ENCODE results near the gene AKAP8L.

The AKAP8L gene

DNA sequence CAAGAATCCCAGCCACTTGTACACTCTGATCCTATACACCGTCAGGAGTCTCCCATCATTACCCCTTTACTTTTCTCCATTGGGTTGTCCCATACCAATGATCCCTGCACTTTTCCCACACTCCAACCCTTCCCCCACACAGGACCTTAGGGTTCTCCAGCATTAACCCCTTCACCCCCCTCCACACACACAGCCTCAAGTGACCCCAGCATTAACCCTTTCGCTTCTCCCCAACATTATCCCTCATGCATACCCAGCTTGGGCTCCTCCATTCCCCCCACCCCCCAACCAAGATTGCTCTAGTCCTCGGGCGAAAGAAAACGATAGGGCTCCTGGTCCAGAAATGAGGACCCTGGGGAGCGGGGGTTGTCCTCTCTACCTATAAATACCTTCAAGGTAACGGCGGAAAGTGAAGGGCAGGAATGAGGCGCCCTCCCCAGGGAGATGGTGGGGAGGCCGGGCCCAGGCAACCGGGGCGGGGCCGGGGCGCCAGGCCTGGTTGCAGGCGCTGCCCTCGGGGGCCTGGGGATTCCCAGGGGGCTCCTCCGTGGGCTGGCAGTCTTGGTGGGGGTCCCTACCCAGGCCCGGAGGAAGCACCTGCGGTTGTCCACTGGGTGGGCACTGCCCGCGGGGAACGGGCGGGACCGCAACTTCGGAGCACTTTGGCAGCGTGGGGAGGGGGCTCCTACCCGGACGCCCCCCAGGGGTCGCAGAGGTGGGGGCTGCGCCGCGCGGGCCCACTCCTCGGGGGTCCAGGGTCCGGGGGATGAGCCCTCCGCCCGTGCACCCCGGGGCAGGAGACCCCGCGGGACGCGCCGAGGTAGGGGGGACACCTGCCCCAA is 30.2 kb upstream of the AKAP8L start:
- DNase-seq (ENCODE audit: insufficient read length, low spot score) (peak; percentile 54), FAIRE-seq (peak; percentile 72)
- no peak for TF ChIP-seq POU2F2 (IDR thresholded peaks at IDR 0.05; ENCODE audit: low read depth, low read length)
- no peak for TF ChIP-seq PAX5 (IDR thresholded peaks at IDR 0.05; ENCODE audit: insufficient read depth, low read length, severe bottlenecking)
- no peak for TF ChIP-seq SPI1 (IDR thresholded peaks at IDR 0.05; ENCODE audit: low read depth, low read length)
- no peak for TF ChIP-seq TAF1 (IDR thresholded peaks at IDR 0.05; ENCODE audit: low read depth, low read length)
- TF ChIP-seq POLR2A (IDR thresholded peaks at IDR 0.05; ENCODE audit: low read depth, low read length), result no peak
- no peak for TF ChIP-seq POLR2AphosphoS5 (IDR thresholded peaks at IDR 0.05; ENCODE audit: low read depth, low read length)

DNA sequence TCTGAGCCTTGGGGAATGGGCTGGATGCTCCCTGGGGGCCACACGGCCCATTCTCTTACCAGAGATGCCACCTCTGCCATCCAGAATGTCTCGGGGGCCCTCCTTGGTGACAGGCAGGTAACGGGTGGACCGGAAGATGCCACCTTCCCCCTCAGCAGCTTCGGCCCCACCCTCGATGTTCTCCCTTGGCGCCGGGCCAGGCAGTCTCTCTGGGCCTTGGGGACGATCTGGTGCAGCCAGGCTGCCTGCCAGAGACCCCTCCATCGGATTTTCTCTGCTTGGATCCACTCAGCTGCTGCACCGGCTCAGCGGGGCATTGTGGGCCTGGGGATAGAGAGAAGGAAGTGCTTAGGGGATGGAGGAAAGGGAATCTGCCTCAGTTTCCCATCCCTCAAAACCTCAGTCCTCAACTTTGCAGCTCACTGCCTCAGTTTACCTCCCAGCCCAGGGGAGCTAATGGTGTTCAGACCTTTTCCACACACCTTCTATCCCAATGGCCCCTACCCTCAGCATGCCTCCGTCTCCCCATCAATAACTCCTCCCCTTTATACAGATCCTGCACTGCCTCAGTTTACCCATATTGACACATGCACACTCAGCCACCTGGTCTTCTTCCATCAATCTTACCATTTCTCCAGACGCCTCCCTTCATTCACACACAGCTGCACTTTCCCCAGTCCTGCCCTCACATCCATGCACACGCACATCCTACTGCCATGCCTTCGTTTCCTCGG is 29.4 kb upstream of the AKAP8L start:
- FAIRE-seq (no peak), DNase-seq (ENCODE audit: insufficient read length, low spot score) (no peak)
- no peak for TF ChIP-seq POU2F2 (IDR thresholded peaks at IDR 0.05; ENCODE audit: low read depth, low read length)
- no peak for TF ChIP-seq SPI1 (IDR thresholded peaks at IDR 0.05; ENCODE audit: low read depth, low read length)
- TF ChIP-seq TAF1 (IDR thresholded peaks at IDR 0.05; ENCODE audit: low read depth, low read length), result no peak
- TF ChIP-seq PAX5 (IDR thresholded peaks at IDR 0.05; ENCODE audit: insufficient read depth, low read length, severe bottlenecking), result no peak
- TF ChIP-seq POLR2A (IDR thresholded peaks at IDR 0.05; ENCODE audit: low read depth, low read length), result no peak
- no peak for TF ChIP-seq POLR2AphosphoS5 (IDR thresholded peaks at IDR 0.05; ENCODE audit: low read depth, low read length)

DNA sequence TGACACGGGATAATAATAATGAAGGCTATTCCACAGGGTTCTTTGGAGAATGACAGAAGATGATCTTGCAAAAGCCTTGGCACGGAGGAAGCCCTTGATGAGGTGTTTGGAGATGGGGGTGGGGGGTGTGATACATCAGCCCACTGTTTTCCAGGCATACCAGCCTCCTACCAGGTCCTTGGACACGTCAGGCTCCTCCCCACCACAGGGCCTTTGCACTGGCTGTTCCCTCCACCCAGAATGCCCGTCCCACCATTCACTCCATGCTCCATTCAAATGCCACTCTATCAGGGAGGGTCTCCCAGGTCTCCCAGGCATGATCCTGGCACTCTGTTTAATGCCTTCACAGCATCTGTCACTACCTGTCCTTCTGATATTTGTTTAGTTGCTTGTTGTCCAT is 28.3 kb upstream of the AKAP8L start:
- DNase-seq (ENCODE audit: insufficient read length, low spot score) (no peak), FAIRE-seq (no peak)
- TF ChIP-seq POU2F2 (IDR thresholded peaks at IDR 0.05; ENCODE audit: low read depth, low read length) (no peak), TAF1 (IDR thresholded peaks at IDR 0.05; ENCODE audit: low read depth, low read length) (no peak), SPI1 (IDR thresholded peaks at IDR 0.05; ENCODE audit: low read depth, low read length) (no peak), POLR2A (IDR thresholded peaks at IDR 0.05; ENCODE audit: low read depth, low read length) (no peak), PAX5 (IDR thresholded peaks at IDR 0.05; ENCODE audit: insufficient read depth, low read length, severe bottlenecking) (no peak), POLR2AphosphoS5 (IDR thresholded peaks at IDR 0.05; ENCODE audit: low read depth, low read length) (no peak)

DNA sequence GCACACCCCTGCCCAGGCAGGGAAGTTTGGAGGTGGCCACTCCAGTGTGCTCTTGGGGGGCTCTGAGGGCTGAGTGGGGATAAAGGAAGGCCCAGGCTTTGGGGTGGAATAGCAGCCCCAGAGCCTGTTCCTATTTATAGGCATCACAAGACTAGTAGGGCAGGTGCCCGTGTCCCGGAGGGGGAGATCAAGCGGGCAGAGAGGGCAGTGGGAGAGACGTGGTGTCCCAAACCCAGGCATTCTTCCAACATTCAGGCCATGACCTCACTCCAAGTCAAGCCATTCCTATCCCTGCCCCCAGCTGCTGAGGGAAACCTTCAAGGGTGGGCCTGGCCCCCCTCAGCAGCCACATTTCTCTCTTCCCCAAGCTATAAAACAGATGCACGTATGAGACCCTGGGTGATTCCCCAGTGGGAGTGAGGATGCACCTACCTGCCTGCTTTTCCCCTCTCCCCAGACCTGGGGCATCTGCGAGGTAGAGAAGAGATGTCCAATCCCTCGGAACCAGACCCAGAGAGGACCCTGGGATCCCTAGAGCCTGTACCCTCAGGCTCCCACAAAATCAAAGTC is 27.1 kb upstream of the AKAP8L start:
- FAIRE-seq (no peak), DNase-seq (ENCODE audit: insufficient read length, low spot score) (no peak)
- TF ChIP-seq TAF1 (IDR thresholded peaks at IDR 0.05; ENCODE audit: low read depth, low read length) (no peak), PAX5 (IDR thresholded peaks at IDR 0.05; ENCODE audit: insufficient read depth, low read length, severe bottlenecking) (no peak), SPI1 (IDR thresholded peaks at IDR 0.05; ENCODE audit: low read depth, low read length) (no peak), POLR2AphosphoS5 (IDR thresholded peaks at IDR 0.05; ENCODE audit: low read depth, low read length) (no peak), POU2F2 (IDR thresholded peaks at IDR 0.05; ENCODE audit: low read depth, low read length) (no peak), POLR2A (IDR thresholded peaks at IDR 0.05; ENCODE audit: low read depth, low read length) (no peak)

DNA sequence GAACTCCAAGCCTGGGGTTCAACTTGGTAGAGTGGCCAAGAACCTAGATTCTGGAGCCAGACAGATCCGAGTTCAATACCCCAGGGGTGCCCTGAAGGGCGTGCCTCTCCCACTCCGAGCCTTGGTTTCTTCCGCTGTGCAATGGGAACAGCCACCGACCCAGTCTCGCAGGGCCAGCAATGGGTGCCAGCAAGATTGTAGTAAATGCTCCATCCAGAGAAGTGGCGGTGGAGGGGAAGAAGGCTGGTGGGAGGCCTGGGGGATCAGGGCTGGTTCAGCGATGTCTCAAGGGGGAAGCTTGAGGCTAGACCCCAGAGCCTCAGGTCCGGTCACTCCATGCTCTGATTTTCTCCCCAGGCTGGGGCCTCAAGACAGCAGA is 26.4 kb upstream of the AKAP8L start:
- no peak for DNase-seq (ENCODE audit: insufficient read length, low spot score)
- TF ChIP-seq PAX5 (IDR thresholded peaks at IDR 0.05; ENCODE audit: insufficient read depth, low read length, severe bottlenecking), result no peak
- TF ChIP-seq TAF1 (IDR thresholded peaks at IDR 0.05; ENCODE audit: low read depth, low read length), result no peak
- TF ChIP-seq POU2F2 (IDR thresholded peaks at IDR 0.05; ENCODE audit: low read depth, low read length), result no peak
- no peak for TF ChIP-seq POLR2A (IDR thresholded peaks at IDR 0.05; ENCODE audit: low read depth, low read length)
- no peak for TF ChIP-seq POLR2AphosphoS5 (IDR thresholded peaks at IDR 0.05; ENCODE audit: low read depth, low read length)
- no peak for TF ChIP-seq SPI1 (IDR thresholded peaks at IDR 0.05; ENCODE audit: low read depth, low read length)
- no peak for FAIRE-seq

DNA sequence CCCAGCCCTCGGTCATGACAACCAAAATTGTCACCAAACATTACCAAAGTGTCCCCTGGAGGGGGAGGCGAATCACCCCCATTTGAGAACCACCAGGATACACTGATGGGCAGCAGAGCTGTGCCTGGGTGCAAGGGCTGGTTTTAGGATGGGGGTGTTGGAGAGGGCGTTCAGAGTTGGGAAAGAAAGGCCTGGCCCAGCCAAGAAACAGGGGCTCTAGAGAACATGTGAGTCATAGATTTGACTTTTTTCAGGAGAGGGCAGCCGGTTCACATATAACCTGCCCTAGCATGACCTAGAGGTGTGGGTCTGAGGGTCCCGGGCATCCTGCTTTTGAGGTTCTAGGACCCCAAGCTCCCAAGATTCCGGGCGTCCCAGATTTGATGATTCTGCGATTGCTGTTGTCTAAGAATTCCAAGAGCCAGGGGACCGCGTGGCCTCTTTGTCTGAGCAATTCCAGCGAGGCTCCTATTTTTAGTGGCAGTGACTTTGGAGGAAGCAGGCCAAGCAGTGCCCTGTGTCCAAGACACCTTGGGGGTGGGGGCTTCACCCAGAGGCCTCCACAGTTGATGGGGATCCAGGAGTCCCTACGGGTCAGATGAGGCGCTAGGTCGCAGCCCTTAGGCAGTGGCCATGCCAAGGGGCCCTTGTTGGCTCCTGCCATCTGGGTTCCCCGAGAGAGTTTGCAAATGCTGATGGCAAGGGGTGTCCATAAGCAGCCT is 25.9 kb upstream of the AKAP8L start:
- no peak for TF ChIP-seq TAF1 (IDR thresholded peaks at IDR 0.05; ENCODE audit: low read depth, low read length)
- FAIRE-seq (no peak), DNase-seq (ENCODE audit: insufficient read length, low spot score) (no peak)

DNA sequence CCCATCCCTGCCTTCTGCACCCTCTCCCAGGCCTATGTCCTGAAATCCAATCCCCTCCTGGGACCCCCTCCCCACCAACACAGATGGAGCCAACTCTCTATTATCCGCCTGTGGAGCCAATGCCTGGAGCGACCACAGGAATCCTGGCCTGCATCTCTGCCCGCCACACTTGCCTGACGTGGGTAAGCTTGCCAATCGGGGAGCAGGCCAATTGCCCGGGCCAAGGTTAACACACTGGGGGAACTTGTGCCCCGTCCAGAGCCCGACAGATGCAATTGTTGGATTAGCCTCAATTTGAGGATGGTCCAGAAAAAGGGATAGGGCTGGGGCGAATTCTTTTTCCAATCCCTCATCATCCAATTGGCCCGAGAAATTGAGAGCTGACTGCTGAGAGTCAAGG is 25.1 kb upstream of the AKAP8L start:
- no peak for FAIRE-seq
- TF ChIP-seq POLR2A (IDR thresholded peaks at IDR 0.05; ENCODE audit: low read depth, low read length) (no peak), POLR2AphosphoS5 (IDR thresholded peaks at IDR 0.05; ENCODE audit: low read depth, low read length) (no peak), SPI1 (IDR thresholded peaks at IDR 0.05; ENCODE audit: low read depth, low read length) (no peak), TAF1 (IDR thresholded peaks at IDR 0.05; ENCODE audit: low read depth, low read length) (no peak), PAX5 (IDR thresholded peaks at IDR 0.05; ENCODE audit: insufficient read depth, low read length, severe bottlenecking) (no peak), POU2F2 (IDR thresholded peaks at IDR 0.05; ENCODE audit: low read depth, low read length) (no peak)

DNA sequence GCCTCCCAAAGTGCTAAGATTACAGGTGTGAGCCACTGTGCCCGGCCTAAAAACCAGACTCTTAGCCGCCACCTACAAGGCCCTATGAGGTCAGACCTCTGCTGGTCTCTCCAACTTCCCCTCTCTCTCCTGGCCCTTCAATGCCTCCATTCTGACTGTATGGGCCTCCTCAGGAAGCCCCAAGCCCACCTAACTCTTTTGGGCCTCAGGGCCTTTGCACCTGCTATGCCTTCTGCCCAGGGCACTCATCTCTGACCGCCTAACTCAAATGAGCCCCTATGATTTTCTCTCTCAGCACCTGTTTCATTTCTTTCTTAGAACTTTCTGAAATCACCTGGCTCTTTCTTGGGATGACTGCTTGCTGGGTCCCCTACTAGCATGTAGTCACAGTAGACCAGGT is 24.5 kb upstream of the AKAP8L start:
- TF ChIP-seq TAF1 (IDR thresholded peaks at IDR 0.05; ENCODE audit: low read depth, low read length) (no peak), POU2F2 (IDR thresholded peaks at IDR 0.05; ENCODE audit: low read depth, low read length) (no peak), SPI1 (IDR thresholded peaks at IDR 0.05; ENCODE audit: low read depth, low read length) (no peak), POLR2AphosphoS5 (IDR thresholded peaks at IDR 0.05; ENCODE audit: low read depth, low read length) (no peak), POLR2A (IDR thresholded peaks at IDR 0.05; ENCODE audit: low read depth, low read length) (no peak), PAX5 (IDR thresholded peaks at IDR 0.05; ENCODE audit: insufficient read depth, low read length, severe bottlenecking) (no peak)
- DNase-seq (ENCODE audit: insufficient read length, low spot score) (no peak), FAIRE-seq (no peak)

More for the DNA sequence above, 25.1 kb upstream of the AKAP8L start:
- no peak for DNase-seq (ENCODE audit: insufficient read length, low spot score)

Measured in GM12891 (cell line).